Liver (tissue), 9 donors: ENCODE measurements around the gene GIMAP8. TPM values are rescaled to one million over a fixed set of nuclear protein-coding genes. Genes with fewer than 3 reads are reported as not detected.

ENCODE experiments used
- DNase-seq: peaks from one replicate; pipeline ENCODE4 v3.0.0-alpha.2; 2017; ENCODE audit warnings: low spot score
- H3K27ac ChIP-seq, 2 donors: one replicate each; pipeline ENCODE4 v1.7.0; 2013; ENCODE audit warnings: inconsistent platforms in 2 of 2, low read length in 2 of 2, control low read depth in 1 of 2, low read depth in 1 of 2, mild to moderate bottlenecking in 1 of 2
- H3K27me3 ChIP-seq, 4 donors: one replicate each; pipeline versions ENCODE4 v1.6.1 to v1.7.0; 2013; ENCODE audit warnings: low read length in 3 of 4, inconsistent platforms in 1 of 4, mild to moderate bottlenecking in 1 of 4, moderate library complexity in 1 of 4; ENCODE audit not compliant: control insufficient read depth in 4 of 4, insufficient read depth in 4 of 4
- H3K36me3 ChIP-seq, 4 donors: one replicate each; pipeline versions ENCODE4 v1.6.1 to v1.7.0; 2013; ENCODE audit warnings: low read length in 3 of 4, mild to moderate bottlenecking in 3 of 4, low read depth in 1 of 4, moderate library complexity in 1 of 4; ENCODE audit not compliant: control insufficient read depth in 4 of 4, insufficient read depth in 3 of 4
- H3K4me1 ChIP-seq, 4 donors: one replicate each; pipeline versions ENCODE4 v1.6.1 to v1.7.0; 2013; ENCODE audit warnings: low read length in 3 of 4, mild to moderate bottlenecking in 3 of 4, moderate library complexity in 1 of 4; ENCODE audit not compliant: control insufficient read depth in 4 of 4, insufficient read depth in 4 of 4
- H3K4me3 ChIP-seq, 3 donors: one replicate each; pipeline versions ENCODE4 v1.6.1 to v1.7.0; 2013; ENCODE audit warnings: low read length in 3 of 3, control low read depth in 1 of 3, low read depth in 1 of 3, mild to moderate bottlenecking in 1 of 3
- H3K9ac ChIP-seq, 2 donors: one replicate each; pipeline ENCODE4 v1.7.0; 2013; ENCODE audit warnings: low read length in 2 of 2, mild to moderate bottlenecking in 2 of 2, moderate library complexity in 2 of 2, control low read depth in 1 of 2, low read depth in 1 of 2
- H3K9me3 ChIP-seq, 4 donors: one replicate each; pipeline versions ENCODE4 v1.6.1 to v1.7.0; 2013; ENCODE audit warnings: low read length in 3 of 4; ENCODE audit not compliant: control insufficient read depth in 4 of 4
- ATF3 ChIP-seq: IDR thresholded peaks from 2 replicates; pipeline ENCODE4 v1.6.1; 2016; ENCODE audit warnings: antibody characterized with exemption
- CTCF ChIP-seq: fragments of 150-350 bp; IDR thresholded peaks from 2 replicates; pipeline ENCODE4 v1.5.1; 2017; ENCODE audit warnings: improper control_type of control experiment, low read depth, low read length; ENCODE audit not compliant: missing input control
- EGR1 ChIP-seq, 2 donors: IDR thresholded peaks; 2 replicates each; pipeline ENCODE4 v1.6.1; 2016 to 2018; ENCODE audit warnings: antibody characterized with exemption in 2 of 2, low read depth in 2 of 2
- FOXA1 ChIP-seq: IDR thresholded peaks from 2 replicates; pipeline ENCODE4 v1.6.1; 2016; ENCODE audit warnings: antibody characterized with exemption
- FOXA2 ChIP-seq: IDR thresholded peaks from 2 replicates; pipeline ENCODE4 v1.6.1; 2016; ENCODE audit warnings: antibody characterized with exemption
- GABPA ChIP-seq, 2 donors: IDR thresholded peaks in 1 of 2; conservative IDR thresholded peaks in 1 of 2; 2 replicates each; pipeline ENCODE4 v1.6.1; 2016; ENCODE audit warnings: antibody characterized with exemption in 2 of 2, mild to moderate bottlenecking in 1 of 2, moderate library complexity in 1 of 2
- HNF4A ChIP-seq, 2 donors: conservative IDR thresholded peaks; 2 replicates each; pipeline ENCODE4 v1.6.1; 2016; ENCODE audit warnings: antibody characterized with exemption in 2 of 2, mild to moderate bottlenecking in 2 of 2
- HNF4G ChIP-seq: IDR thresholded peaks from 2 replicates; pipeline ENCODE4 v1.6.1; 2016; ENCODE audit warnings: antibody characterized with exemption
- JUND ChIP-seq, 2 donors: IDR thresholded peaks; 2 replicates each; pipeline ENCODE4 v1.6.1; 2016; ENCODE audit warnings: antibody characterized with exemption in 2 of 2
- NR2F2 ChIP-seq: IDR thresholded peaks from 2 replicates; pipeline ENCODE4 v1.6.1; 2016; ENCODE audit warnings: antibody characterized with exemption
- RAD21 ChIP-seq, 2 donors: IDR thresholded peaks; 2 replicates each; pipeline ENCODE4 v1.6.1; 2016; ENCODE audit warnings: antibody characterized with exemption in 2 of 2, mild to moderate bottlenecking in 2 of 2
- REST ChIP-seq: IDR thresholded peaks from 2 replicates; pipeline ENCODE4 v1.6.1; 2016; ENCODE audit warnings: antibody characterized with exemption, mild to moderate bottlenecking
- RXRA ChIP-seq, 2 donors: IDR thresholded peaks; 2 replicates each; pipeline ENCODE4 v1.6.1; 2017 to 2018; ENCODE audit warnings: antibody characterized with exemption in 2 of 2, mild to moderate bottlenecking in 1 of 2
- SP1 ChIP-seq: IDR thresholded peaks from 2 replicates; pipeline ENCODE4 v1.6.1; 2018; ENCODE audit warnings: antibody characterized with exemption, mild to moderate bottlenecking
- TAF1 ChIP-seq: conservative IDR thresholded peaks from 2 replicates; pipeline ENCODE4 v1.6.1; 2016; ENCODE audit warnings: antibody characterized with exemption, mild to moderate bottlenecking
- YY1 ChIP-seq: IDR thresholded peaks from 2 replicates; pipeline ENCODE4 v1.6.1; 2016; ENCODE audit warnings: antibody characterized with exemption, mild to moderate bottlenecking
- ZBTB33 ChIP-seq: IDR thresholded peaks from 2 replicates; pipeline ENCODE4 v1.6.1; 2016; ENCODE audit warnings: antibody characterized with exemption
- WGBS: extraction: QIAGEN DNeasy Blood & Tissue Kit; methylation state at CpG from one replicate; pipeline ENCODE4 v1.1.7; 2013; 5-methylcytosine and 5-hydroxymethylcytosine counted together
- polyA plus RNA-seq, 2 donors: library from polyadenylated mRNA; stranded (reverse) in 1 of 2; unstranded in 1 of 2; fragments of 200-250 nt in 1 of 2; fragments of >200 nt in 1 of 2; fragmentation: Nextera tagmentation in 1 of 2; extraction: Ambion mirVana in 1 of 2; gene quantifications; one replicate each; pipeline versions ENCODE4 v1.2.1 to v1.2.3, GENCODE V29; 2013 to 2015
- total RNA-seq, 2 donors: library from RNA; depleted of rRNA; stranded (reverse); fragments of >200 nt; gene quantifications; one replicate each; pipeline ENCODE4 v1.2.3, GENCODE V29; 2014
- donor health status: healthy.
- donor health status: healthy.
- donor health status: healthy.
- donor health status: healthy.
- donor health status: healthy.

GIMAP8 gene
- total and polyA plus RNA-seq, 4 donors = 1.6 to 9.4 (median 7.6) TPM

- Histone ChIP-seq H3K9ac (no peak overlapping the region), H3K27ac (no peak overlapping the region), H3K27me3 (no peaks in the 10 kb centered on the region), H3K4me1 (peaks cover 5 to 22% (median 14%) of the 10 kb centered on the region in 4 donors), H3K36me3 (no peaks in the 10 kb centered on the region), H3K9me3 (no peaks in the 10 kb centered on the region), H3K4me3 (no peak overlapping the region)
- WGBS = 96% methylated on average over 7 of the region's 7 CpGs
- TF ChIP-seq ATF3 = no peak
- no peak for TF ChIP-seq RXRA (IDR thresholded peaks at IDR 0.05)
- no peak for TF ChIP-seq ZBTB33
- TF ChIP-seq HNF4G = no peak
- no peak for TF ChIP-seq EGR1 (IDR thresholded peaks at IDR 0.05; ENCODE audit: low read depth in 2 of 2)
- no peak for TF ChIP-seq YY1
- no peak for TF ChIP-seq FOXA2
- no peak for TF ChIP-seq REST
- no peak for TF ChIP-seq NR2F2
- TF ChIP-seq JUND (IDR thresholded peaks at IDR 0.05) = no peak
- no peak for TF ChIP-seq FOXA1
- no peak for TF ChIP-seq SP1
- TF ChIP-seq RAD21 (IDR thresholded peaks at IDR 0.05) = no peak
- no peak for TF ChIP-seq HNF4A (conservative IDR thresholded peaks at IDR 0.05)
- no peak for TF ChIP-seq CTCF
- no peak for TF ChIP-seq TAF1
- DNase-seq = no peak
Observed at GRCh38 chr7:150410131-150410530, 40.3 kb upstream of the GIMAP8 start.

- H3K36me3 ChIP-seq = no peaks in the 10 kb centered on the region
- no peak overlapping the region for H3K4me3 ChIP-seq
- no peaks in the 10 kb centered on the region for H3K27me3 ChIP-seq
- peaks cover 3 to 23% (median 19%) of the 10 kb centered on the region in 4 donors for H3K4me1 ChIP-seq
- no peak for DNase-seq
- no peak for TF ChIP-seq TAF1
- no peak for TF ChIP-seq HNF4A (conservative IDR thresholded peaks at IDR 0.05)
- no peak for TF ChIP-seq ATF3
- no peak for TF ChIP-seq RAD21 (IDR thresholded peaks at IDR 0.05)
- no peak for TF ChIP-seq YY1
- no peak for TF ChIP-seq CTCF
- no peak for TF ChIP-seq HNF4G
- no peak for TF ChIP-seq JUND (IDR thresholded peaks at IDR 0.05)
- no peak for TF ChIP-seq SP1
- no peak for TF ChIP-seq FOXA2
- TF ChIP-seq ZBTB33 = no peak
- TF ChIP-seq RXRA (IDR thresholded peaks at IDR 0.05) = no peak
- TF ChIP-seq GABPA (IDR thresholded peaks at IDR 0.05 in 1 of 2, conservative IDR thresholded peaks at IDR 0.05 in 1 of 2) = no peak
- TF ChIP-seq FOXA1 = no peak
- no peak overlapping the region for H3K9ac ChIP-seq
- no peak overlapping the region for H3K27ac ChIP-seq
- 94% methylated on average over 10 of the region's 10 CpGs for WGBS
- H3K9me3 ChIP-seq = no peaks in the 10 kb centered on the region
Observed at GRCh38 chr7:150410680-150411346, 39.6 kb upstream of the GIMAP8 start.
